ENCODE results near the gene LAMA3. TPM values are rescaled to one million over a fixed set of nuclear protein-coding genes. Genes with fewer than 3 reads are reported as not detected.

LAMA3 gene
- total and polyA plus RNA-seq, 10 of the 15 experiments (the other 5 are each of a cell fraction or from before 2014, with no cell fraction given), result 0.37 to 6.5 (median 5.4) TPM

DNA sequence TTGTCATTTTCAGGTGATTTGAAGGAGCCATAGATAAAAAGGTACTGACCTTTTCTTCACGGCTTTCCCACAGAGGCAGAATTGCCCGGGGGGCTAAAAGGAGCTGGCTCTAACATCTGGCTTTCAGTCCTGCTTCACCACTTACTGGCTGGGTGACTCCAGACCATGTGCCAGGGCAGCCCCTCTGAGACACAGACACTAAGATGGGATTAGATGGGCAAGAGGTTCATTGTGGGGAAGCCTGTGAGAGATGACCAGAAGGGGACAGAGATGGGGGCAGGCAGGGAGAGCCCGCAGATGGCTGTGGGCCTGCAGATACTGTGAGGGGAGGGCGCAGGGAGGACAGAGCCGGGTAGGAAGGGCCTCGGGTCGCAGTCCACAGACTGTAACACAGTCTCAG, 250.6 kb downstream of the LAMA3 start (continued):
- TF ChIP-seq, protein P1, sequence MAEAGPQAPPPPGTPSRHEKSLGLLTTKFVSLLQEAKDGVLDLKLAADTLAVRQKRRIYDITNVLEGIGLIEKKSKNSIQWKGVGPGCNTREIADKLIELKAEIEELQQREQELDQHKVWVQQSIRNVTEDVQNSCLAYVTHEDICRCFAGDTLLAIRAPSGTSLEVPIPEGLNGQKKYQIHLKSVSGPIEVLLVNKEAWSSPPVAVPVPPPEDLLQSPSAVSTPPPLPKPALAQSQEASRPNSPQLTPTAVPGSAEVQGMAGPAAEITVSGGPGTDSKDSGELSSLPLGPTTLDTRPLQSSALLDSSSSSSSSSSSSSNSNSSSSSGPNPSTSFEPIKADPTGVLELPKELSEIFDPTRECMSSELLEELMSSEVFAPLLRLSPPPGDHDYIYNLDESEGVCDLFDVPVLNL (IDR thresholded peaks at IDR 0.05; ENCODE audit: low read depth, low read length), result no peak

DNA sequence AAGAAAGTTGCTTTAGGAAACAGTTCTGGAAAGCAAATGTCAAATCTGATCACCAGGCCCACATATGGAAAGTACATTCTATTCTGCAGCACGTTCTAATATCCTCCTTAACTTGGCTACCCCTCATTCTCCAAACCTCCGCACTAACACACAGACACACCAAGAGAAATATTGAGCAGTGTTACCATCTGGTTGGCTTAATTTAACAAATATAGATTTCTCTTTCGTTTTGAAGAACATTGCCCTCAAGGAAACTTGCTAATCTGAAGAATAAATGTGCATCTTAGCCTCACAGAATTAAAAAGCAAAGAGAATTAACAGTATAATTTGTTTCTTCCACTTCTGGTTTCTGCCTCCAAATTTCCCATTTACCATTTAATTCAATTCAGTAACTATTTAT, 252.5 kb downstream of the LAMA3 start:
- Histone ChIP-seq H2AFZ (ENCODE audit: control insufficient read depth, low read depth, low read length) (no peak overlapping the region), H3K4me3 (no peak overlapping the region), H3K9ac (ENCODE audit: control insufficient read depth, insufficient read depth, low read length) (no peak overlapping the region), H3K27me3 (replicated peaks in 1 of 2; ENCODE audit: control insufficient read depth in 2 of 2, insufficient read depth in 2 of 2, low read length in 1 of 2) (no peaks in the 10 kb centered on the region), H3K4me2 (ENCODE audit: control insufficient read depth, insufficient read depth) (no peak overlapping the region; the same call in 1 of the 2 replicates), H3K27ac (ENCODE audit: control insufficient read depth, insufficient read depth) (no peak overlapping the region), H3K4me1 (ENCODE audit: control insufficient read depth, insufficient read depth, low read length) (peaks cover 50% of the 10 kb centered on the region), H3K9me3 (replicated peaks; ENCODE audit: control insufficient read depth, insufficient read depth, low read length) (no peaks in the 10 kb centered on the region; the same call in 2 of the 3 replicates), H3K36me3 (ENCODE audit: control insufficient read depth in 2 of 2, insufficient read depth in 2 of 2, low read length in 1 of 2) (no peaks in the 10 kb centered on the region), H3K79me2 (ENCODE audit: control insufficient read depth, insufficient read depth, low read length) (no peaks in the 10 kb centered on the region), H4K20me1 (ENCODE audit: control insufficient read depth, insufficient read depth) (no peaks in the 10 kb centered on the region)
- BruUV-seq (replicated peaks), result no TSS peak
- in situ Hi-C loops (cut with MboI) (no loop called here), intact Hi-C loops (cut with micrococcal nuclease; ENCODE audit: unreplicated experiment) (no loop called here)
- ChIA-PET POLR2A (no interaction called here), RAD21 (ENCODE audit: unreplicated experiment) (no interaction called here), SMC1A (ENCODE audit: uncharacterized antibody, unreplicated experiment) (interaction anchor here (3.7 to 4.5 kb wide), 2 partner anchors 15 to 69 kb away, joined by 14 to 22 read pairs; no protein-coding TSS in a partner anchor), CTCF (interaction anchor here (0.7 kb wide), 1 partner anchor 238 kb away, joined by 3 read pairs; no protein-coding TSS in a partner anchor)
- FAIRE-seq (no peak), ATAC-seq (no peak), DNase-seq (ENCODE audit: low read depth, low spot score) (no peak)
- TF ChIP-seq SREBF1 (IDR thresholded peaks at IDR 0.05; ENCODE audit: low read length) (no peak), RFX5 (IDR thresholded peaks at IDR 0.05; ENCODE audit: low read depth, low read length) (no peak), HCFC1 (IDR thresholded peaks at IDR 0.05; ENCODE audit: low read length) (no peak), NFXL1 (IDR thresholded peaks at IDR 0.05; ENCODE audit: borderline replicate concordance) (no peak), FOS (IDR thresholded peaks at IDR 0.05; ENCODE audit: borderline replicate concordance, extremely low read depth, insufficient read length) (no peak), RELA (IDR thresholded peaks at IDR 0.05; ENCODE audit: borderline replicate concordance, partially characterized antibody) (no peak), NRF1 (conservative IDR thresholded peaks at IDR 0.05; ENCODE audit: low read depth, low read length) (no peak), MYC (IDR thresholded peaks at IDR 0.05; ENCODE audit: insufficient read depth, insufficient read length, insufficient replicate concordance, low read length, severe bottlenecking) (no peak)
- TF ChIP-seq, protein P2, sequence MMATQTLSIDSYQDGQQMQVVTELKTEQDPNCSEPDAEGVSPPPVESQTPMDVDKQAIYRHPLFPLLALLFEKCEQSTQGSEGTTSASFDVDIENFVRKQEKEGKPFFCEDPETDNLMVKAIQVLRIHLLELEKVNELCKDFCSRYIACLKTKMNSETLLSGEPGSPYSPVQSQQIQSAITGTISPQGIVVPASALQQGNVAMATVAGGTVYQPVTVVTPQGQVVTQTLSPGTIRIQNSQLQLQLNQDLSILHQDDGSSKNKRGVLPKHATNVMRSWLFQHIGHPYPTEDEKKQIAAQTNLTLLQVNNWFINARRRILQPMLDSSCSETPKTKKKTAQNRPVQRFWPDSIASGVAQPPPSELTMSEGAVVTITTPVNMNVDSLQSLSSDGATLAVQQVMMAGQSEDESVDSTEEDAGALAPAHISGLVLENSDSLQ (IDR thresholded peaks at IDR 0.05), result no peak
- TF ChIP-seq, protein P3, sequence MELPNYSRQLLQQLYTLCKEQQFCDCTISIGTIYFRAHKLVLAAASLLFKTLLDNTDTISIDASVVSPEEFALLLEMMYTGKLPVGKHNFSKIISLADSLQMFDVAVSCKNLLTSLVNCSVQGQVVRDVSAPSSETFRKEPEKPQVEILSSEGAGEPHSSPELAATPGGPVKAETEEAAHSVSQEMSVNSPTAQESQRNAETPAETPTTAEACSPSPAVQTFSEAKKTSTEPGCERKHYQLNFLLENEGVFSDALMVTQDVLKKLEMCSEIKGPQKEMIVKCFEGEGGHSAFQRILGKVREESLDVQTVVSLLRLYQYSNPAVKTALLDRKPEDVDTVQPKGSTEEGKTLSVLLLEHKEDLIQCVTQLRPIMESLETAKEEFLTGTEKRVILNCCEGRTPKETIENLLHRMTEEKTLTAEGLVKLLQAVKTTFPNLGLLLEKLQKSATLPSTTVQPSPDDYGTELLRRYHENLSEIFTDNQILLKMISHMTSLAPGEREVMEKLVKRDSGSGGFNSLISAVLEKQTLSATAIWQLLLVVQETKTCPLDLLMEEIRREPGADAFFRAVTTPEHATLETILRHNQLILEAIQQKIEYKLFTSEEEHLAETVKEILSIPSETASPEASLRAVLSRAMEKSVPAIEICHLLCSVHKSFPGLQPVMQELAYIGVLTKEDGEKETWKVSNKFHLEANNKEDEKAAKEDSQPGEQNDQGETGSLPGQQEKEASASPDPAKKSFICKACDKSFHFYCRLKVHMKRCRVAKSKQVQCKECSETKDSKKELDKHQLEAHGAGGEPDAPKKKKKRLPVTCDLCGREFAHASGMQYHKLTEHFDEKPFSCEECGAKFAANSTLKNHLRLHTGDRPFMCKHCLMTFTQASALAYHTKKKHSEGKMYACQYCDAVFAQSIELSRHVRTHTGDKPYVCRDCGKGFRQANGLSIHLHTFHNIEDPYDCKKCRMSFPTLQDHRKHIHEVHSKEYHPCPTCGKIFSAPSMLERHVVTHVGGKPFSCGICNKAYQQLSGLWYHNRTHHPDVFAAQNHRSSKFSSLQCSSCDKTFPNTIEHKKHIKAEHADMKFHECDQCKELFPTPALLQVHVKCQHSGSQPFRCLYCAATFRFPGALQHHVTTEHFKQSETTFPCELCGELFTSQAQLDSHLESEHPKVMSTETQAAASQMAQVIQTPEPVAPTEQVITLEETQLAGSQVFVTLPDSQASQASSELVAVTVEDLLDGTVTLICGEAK (IDR thresholded peaks at IDR 0.05; ENCODE audit: borderline replicate concordance), result no peak
- TF ChIP-seq, protein P4, sequence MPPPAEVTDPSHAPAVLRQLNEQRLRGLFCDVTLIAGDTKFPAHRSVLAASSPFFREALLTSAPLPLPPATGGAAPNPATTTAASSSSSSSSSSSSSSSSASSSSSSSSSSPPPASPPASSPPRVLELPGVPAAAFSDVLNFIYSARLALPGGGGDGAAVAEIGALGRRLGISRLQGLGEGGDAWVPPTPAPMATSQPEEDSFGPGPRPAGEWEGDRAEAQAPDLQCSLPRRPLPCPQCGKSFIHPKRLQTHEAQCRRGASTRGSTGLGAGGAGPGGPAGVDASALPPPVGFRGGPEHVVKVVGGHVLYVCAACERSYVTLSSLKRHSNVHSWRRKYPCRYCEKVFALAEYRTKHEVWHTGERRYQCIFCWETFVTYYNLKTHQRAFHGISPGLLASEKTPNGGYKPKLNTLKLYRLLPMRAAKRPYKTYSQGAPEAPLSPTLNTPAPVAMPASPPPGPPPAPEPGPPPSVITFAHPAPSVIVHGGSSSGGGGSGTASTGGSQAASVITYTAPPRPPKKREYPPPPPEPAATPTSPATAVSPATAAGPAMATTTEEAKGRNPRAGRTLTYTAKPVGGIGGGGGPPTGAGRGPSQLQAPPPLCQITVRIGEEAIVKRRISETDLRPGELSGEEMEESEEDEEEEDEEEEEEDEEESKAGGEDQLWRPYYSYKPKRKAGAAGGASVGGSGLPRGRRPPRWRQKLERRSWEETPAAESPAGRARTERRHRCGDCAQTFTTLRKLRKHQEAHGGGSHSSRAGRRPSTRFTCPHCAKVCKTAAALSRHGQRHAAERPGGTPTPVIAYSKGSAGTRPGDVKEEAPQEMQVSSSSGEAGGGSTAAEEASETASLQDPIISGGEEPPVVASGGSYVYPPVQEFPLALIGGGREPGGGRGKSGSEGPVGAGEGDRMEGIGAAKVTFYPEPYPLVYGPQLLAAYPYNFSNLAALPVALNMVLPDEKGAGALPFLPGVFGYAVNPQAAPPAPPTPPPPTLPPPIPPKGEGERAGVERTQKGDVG (CRISPR knock-in tag; IDR thresholded peaks at IDR 0.05), result no peak
- WGBS (ENCODE audit: insufficient coverage, insufficient replicate concordance, low lambda C conversion rate, missing lambda C conversion rate), result 67% methylated on average over 3 of the region's 3 CpGs

All from GM12878 (cell line).